HepG2 (cell line): ENCODE measurements around the gene GPX2. TPM values are rescaled to one million over a fixed set of nuclear protein-coding genes. Genes with fewer than 3 reads are reported as not detected.
"Not testable (repeated sequence)": the region's sequence is repeated elsewhere in the genome, so short reads cannot be mapped to it uniquely, and the experiment has no call there.

Experiments used
- ATAC-seq: fragments of 200-7000 bp; cut with Tn5 transposase; 3 replicates; pipeline ENCODE4 v1.9.1; 2020; ENCODE audit warnings: mild to moderate bottlenecking, moderate library complexity
- BruUV-seq: library from RNA; stranded (reverse); fragments of 400-500 nt; replicated peaks from 2 replicates; lab custom pipeline; 2021; lab: Mats Ljungman, UMichigan
- CTCF ChIA-PET: fragments of 300-600 bp; formaldehyde crosslinking; extraction: SDS; loops from one replicate; lab custom pipeline; 2021; ENCODE audit warnings: low total read pairs, inconsistent platforms, low intra/inter-chr PET ratio; lab: Yijun Ruan, JAX
- POLR2A ChIA-PET: fragments of 350-600 bp; sonication (Branson Sonifier 250); formaldehyde crosslinking; loops from one replicate; lab custom pipeline; 2020; ENCODE audit warnings: antibody characterized with exemption, inconsistent platforms; lab: Yijun Ruan, JAX
- DNase-seq: peaks from one replicate; pipeline ENCODE4 v3.0.0-alpha.2; 2015; ENCODE audit warnings: low spot score
- FAIRE-seq: peaks from 3 replicates; lab custom pipeline; 2011; peaks lifted over from hg19 to GRCh38; lab: Jason Lieb, UNC
- H2AFZ ChIP-seq: one replicate; pipeline ENCODE4 v1.6.1; 2011; ENCODE audit warnings: low read length, inconsistent platforms
- H3K27ac ChIP-seq: fragments of 300-600 bp; 3 replicates; pipeline ENCODE4 v1.8.0; 2011; ENCODE audit warnings: mixed run types, mild to moderate bottlenecking, mixed read lengths, low read length, inconsistent platforms; ENCODE audit not compliant: insufficient read depth; ENCODE audit errors: extremely low read length
- H3K27me3 ChIP-seq, 2 experiments: fragments of 200-600 bp in 1 of 2; 2 replicates in 1 of 2; 3 replicates in 1 of 2; pipeline versions ENCODE4 v1.6.0 to v1.8.0; 2011; ENCODE audit warnings: low read length in 2 of 2, mild to moderate bottlenecking in 2 of 2, moderate library complexity in 2 of 2, inconsistent platforms in 1 of 2; ENCODE audit not compliant: insufficient read depth in 2 of 2, control insufficient read depth in 1 of 2
- H3K36me3 ChIP-seq, 2 experiments: fragments of 200-600 bp in 1 of 2; replicated peaks in 1 of 2; 2 replicates in 1 of 2; 3 replicates in 1 of 2; pipeline versions ENCODE4 v1.5.1 to v1.8.0; 2011; ENCODE audit warnings: low read length in 2 of 2, inconsistent platforms in 1 of 2; ENCODE audit not compliant: insufficient read depth in 2 of 2, control insufficient read depth in 1 of 2
- H3K4me1 ChIP-seq: 2 replicates; pipeline ENCODE4 v1.5.1; 2012; ENCODE audit warnings: low read length, inconsistent platforms; ENCODE audit not compliant: insufficient read depth
- H3K4me2 ChIP-seq: 2 replicates; pipeline ENCODE4 v1.6.0; 2011; ENCODE audit warnings: low read depth, low read length, inconsistent platforms
- H3K4me3 ChIP-seq, 3 experiments: fragments of 200-600 bp in 1 of 3; sonication (generic), shearing (Covaris generic) in 1 of 3; replicated peaks in 1 of 3; 2 replicates each; pipeline ENCODE4 v1.5.1; 2011 to 2016; ENCODE audit warnings: low read length in 3 of 3, inconsistent platforms in 2 of 3, low read depth in 2 of 3, mild to moderate bottlenecking in 2 of 3, control low read depth in 1 of 3, mixed read lengths in 1 of 3; ENCODE audit not compliant: insufficient read depth in 1 of 3
- H3K79me2 ChIP-seq: one replicate; pipeline ENCODE4 v1.6.1; 2011; ENCODE audit warnings: low read length, inconsistent platforms; ENCODE audit not compliant: insufficient read depth
- H3K9ac ChIP-seq: 2 replicates; pipeline ENCODE4 v1.6.0; 2011; ENCODE audit warnings: mild to moderate bottlenecking, low read depth, low read length, inconsistent platforms; ENCODE audit not compliant: insufficient read depth
- H3K9me3 ChIP-seq: 2 replicates; pipeline ENCODE4 v1.5.1; 2012; ENCODE audit warnings: mild to moderate bottlenecking, low read length
- H4K20me1 ChIP-seq: 2 replicates; pipeline ENCODE4 v1.6.0; 2011; ENCODE audit warnings: inconsistent platforms, mild to moderate bottlenecking, low read length, moderate library complexity; ENCODE audit not compliant: insufficient read depth
- BRD4 ChIP-seq: sonication (generic); formaldehyde crosslinking; IDR thresholded peaks from 2 replicates; pipeline ENCODE4 v1.4.0; 2020; ENCODE audit warnings: missing genetic modification reagents
- NRL ChIP-seq: sonication (generic); formaldehyde crosslinking; IDR thresholded peaks from 2 replicates; pipeline ENCODE4 v1.5.0; 2020; ENCODE audit warnings: missing genetic modification reagents, mild to moderate bottlenecking, moderate library complexity, borderline replicate concordance
- YEATS2 ChIP-seq: sonication (generic); formaldehyde crosslinking; IDR thresholded peaks from 2 replicates; pipeline ENCODE4 v1.4.0; 2020; ENCODE audit warnings: missing genetic modification reagents, borderline replicate concordance
- WGBS: methylation state at CpG from one replicate; pipeline ENCODE4 v1.1.6; 2017; ENCODE audit warnings: low lambda C conversion rate; 5-methylcytosine and 5-hydroxymethylcytosine counted together
- in situ Hi-C: cut with HindIII; loops from 2 replicates; pipeline ENCODE4 v1.10.0; 2017; ENCODE audit warnings: low pct_unique_long_range_greater_than_20kb; ENCODE audit not compliant: extremely low pct_ligation_motif_present
- intact Hi-C: fragments of 100-400 bp; cut with micrococcal nuclease; formaldehyde crosslinking; loops from one replicate; pipeline ENCODE4 v1.10.0; 2022; ENCODE audit not compliant: unreplicated experiment
- polyA plus RNA-seq, 8 experiments: library from polyadenylated mRNA; depleted of rRNA in 3 of 8; stranded (reverse) in 7 of 8; unstranded in 1 of 8; fragments of >200 nt; fragmentation: Illumina TruSeq in 4 of 8; extraction: Trizol in 4 of 8; gene quantifications; 2 replicates each; pipeline versions ENCODE4 v1.2.1 to v1.2.3, GENCODE V29; 2011 to 2016; ENCODE audit warnings: low read depth in 4 of 8, missing spikeins in 1 of 8, mixed read lengths in 1 of 8; ENCODE audit not compliant: insufficient read depth in 1 of 8
- total RNA-seq, 5 experiments: library from RNA; depleted of rRNA; stranded (reverse); fragments of >200 nt; fragmentation: Illumina TruSeq; extraction: Trizol; gene quantifications; 2 replicates each; pipeline ENCODE4 v1.2.3, GENCODE V29; 2016; ENCODE audit warnings: low read depth in 1 of 5
- TF ChIP-seq, protein P1 (sequence below): sonication (generic); formaldehyde crosslinking; IDR thresholded peaks from 2 replicates; pipeline ENCODE4 v1.4.0; 2020; ENCODE audit warnings: missing genetic modification reagents
- TF ChIP-seq, protein P2 (sequence below): sonication (generic); formaldehyde crosslinking; IDR thresholded peaks from 2 replicates; pipeline ENCODE4 v1.4.0; 2020; ENCODE audit warnings: missing genetic modification reagents

Gene GPX2
- total and polyA plus RNA-seq, 2 of the 13 experiments (the other 11 are each of a cell fraction or from before 2014, with no cell fraction given), result 526 to 674 TPM

DNA sequence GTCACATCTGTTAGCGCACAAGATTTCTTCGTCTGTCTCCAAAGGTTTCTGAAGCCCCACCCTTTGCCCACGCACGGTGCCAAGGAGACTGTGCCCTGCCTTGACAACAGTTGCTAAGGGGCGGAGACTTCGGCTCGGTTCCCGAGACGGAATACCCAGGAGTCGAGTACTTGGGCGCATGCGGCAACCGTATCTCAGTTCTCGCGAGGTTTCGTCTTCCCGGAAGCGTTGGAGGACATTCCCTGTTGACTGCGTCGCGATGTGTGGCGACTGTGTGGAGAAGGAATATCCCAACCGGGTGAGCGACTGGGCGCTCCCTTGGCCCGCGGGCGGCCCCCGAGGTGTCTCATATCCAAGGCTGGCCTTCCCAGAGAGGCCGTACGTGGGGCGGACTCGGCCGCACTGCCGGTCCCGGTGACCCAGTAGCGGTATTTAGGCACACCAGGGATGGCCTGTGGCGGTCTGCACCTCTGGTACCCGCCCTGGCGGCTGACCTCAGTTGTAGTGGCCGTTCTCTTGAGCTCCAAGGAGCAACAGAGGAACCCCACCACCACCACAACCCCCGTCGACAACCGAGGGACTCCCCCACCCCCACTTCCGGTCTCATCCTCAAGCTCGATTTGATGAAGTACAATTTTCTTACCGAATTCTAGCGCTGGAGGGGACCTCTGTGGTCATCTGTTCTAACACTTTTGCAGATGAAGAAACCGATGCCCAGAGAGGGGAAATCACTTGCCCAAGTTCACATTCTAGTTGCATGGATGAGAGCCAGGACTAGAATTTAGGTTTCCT lies 28.1 kb downstream of the GPX2 start, which contains the start of gene CHURC1 (continued):
- TF ChIP-seq YEATS2, result peak; percentile 89
- TF ChIP-seq, protein P1, sequence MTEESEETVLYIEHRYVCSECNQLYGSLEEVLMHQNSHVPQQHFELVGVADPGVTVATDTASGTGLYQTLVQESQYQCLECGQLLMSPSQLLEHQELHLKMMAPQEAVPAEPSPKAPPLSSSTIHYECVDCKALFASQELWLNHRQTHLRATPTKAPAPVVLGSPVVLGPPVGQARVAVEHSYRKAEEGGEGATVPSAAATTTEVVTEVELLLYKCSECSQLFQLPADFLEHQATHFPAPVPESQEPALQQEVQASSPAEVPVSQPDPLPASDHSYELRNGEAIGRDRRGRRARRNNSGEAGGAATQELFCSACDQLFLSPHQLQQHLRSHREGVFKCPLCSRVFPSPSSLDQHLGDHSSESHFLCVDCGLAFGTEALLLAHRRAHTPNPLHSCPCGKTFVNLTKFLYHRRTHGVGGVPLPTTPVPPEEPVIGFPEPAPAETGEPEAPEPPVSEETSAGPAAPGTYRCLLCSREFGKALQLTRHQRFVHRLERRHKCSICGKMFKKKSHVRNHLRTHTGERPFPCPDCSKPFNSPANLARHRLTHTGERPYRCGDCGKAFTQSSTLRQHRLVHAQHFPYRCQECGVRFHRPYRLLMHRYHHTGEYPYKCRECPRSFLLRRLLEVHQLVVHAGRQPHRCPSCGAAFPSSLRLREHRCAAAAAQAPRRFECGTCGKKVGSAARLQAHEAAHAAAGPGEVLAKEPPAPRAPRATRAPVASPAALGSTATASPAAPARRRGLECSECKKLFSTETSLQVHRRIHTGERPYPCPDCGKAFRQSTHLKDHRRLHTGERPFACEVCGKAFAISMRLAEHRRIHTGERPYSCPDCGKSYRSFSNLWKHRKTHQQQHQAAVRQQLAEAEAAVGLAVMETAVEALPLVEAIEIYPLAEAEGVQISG (CRISPR knock-in tag), result peak; percentile 78
- TF ChIP-seq, protein P2, sequence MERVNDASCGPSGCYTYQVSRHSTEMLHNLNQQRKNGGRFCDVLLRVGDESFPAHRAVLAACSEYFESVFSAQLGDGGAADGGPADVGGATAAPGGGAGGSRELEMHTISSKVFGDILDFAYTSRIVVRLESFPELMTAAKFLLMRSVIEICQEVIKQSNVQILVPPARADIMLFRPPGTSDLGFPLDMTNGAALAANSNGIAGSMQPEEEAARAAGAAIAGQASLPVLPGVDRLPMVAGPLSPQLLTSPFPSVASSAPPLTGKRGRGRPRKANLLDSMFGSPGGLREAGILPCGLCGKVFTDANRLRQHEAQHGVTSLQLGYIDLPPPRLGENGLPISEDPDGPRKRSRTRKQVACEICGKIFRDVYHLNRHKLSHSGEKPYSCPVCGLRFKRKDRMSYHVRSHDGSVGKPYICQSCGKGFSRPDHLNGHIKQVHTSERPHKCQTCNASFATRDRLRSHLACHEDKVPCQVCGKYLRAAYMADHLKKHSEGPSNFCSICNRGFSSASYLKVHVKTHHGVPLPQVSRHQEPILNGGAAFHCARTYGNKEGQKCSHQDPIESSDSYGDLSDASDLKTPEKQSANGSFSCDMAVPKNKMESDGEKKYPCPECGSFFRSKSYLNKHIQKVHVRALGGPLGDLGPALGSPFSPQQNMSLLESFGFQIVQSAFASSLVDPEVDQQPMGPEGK (CRISPR knock-in tag), result 0 out of 2 replicates have a peak, but pooled peaks have one; percentile 13
- TF ChIP-seq BRD4, result peak; percentile 29; the same call in 1 of the 2 replicates
- TF ChIP-seq NRL, result peak; percentile 82; the same call in 1 of the 2 replicates

- in situ Hi-C loops, FAIRE-seq, BruUV-seq, intact Hi-C loops, ATAC-seq, H4K20me1 ChIP-seq, H2AFZ ChIP-seq, CTCF ChIA-PET, H3K27me3 ChIP-seq, DNase-seq, H3K36me3 ChIP-seq, H3K9me3 ChIP-seq: not testable (repeated sequence)
- Histone ChIP-seq H3K4me1 (peaks cover 25% of the 10 kb centered on the region), H3K9ac (peak overlapping the region; percentile 94; the same call in 1 of the 2 replicates), H3K79me2 (peaks cover 26% of the 10 kb centered on the region), H3K27ac (peak overlapping the region; percentile 78), H3K4me2 (peak overlapping the region; percentile 92), H3K4me3 (peak overlapping the region; percentile 86 to 97 (median 90); a peak in 3 of 6 replicates)
- WGBS, result 38% methylated on average over 5 of the region's 5 CpGs
- POLR2A ChIA-PET, result interaction anchor here (2.1 kb wide), 1 partner anchor 26 kb away, joined by 13 read pairs; no protein-coding TSS in a partner anchor
These were observed 29.1 kb downstream of the GPX2 start for GRCh38 chr14:64913477-64913876.
